Lower leg skin (tissue), 4 donors: Measurements from ENCODE around the gene SULT2A1. TPM values are rescaled to one million over a fixed set of nuclear protein-coding genes. Genes with fewer than 3 reads are reported as not detected.

Experiments
- DNase-seq, 2 donors: peaks; one replicate each; pipeline ENCODE4 v3.0.0-alpha.2; 2019; ENCODE audit warnings: low spot score in 2 of 2
- H3K4me3 ChIP-seq: fragments of 200-600 bp; sonication (generic); 2 replicates; pipeline ENCODE4 v1.5.1; 2017; ENCODE audit warnings: mild to moderate bottlenecking, low read depth; ENCODE audit not compliant: poor library complexity, severe bottlenecking
- CTCF ChIP-seq, 3 donors: fragments of 450-650 bp; IDR thresholded peaks; one replicate each; pipeline ENCODE4 v1.5.1; 2016; ENCODE audit warnings: antibody characterized with exemption in 3 of 3, mild to moderate bottlenecking in 3 of 3, moderate library complexity in 2 of 3
- POLR2A ChIP-seq, 2 donors: fragments of 450-650 bp; IDR thresholded peaks; one replicate each; pipeline ENCODE4 v1.6.1; 2016 to 2017; ENCODE audit warnings: antibody characterized with exemption in 2 of 2, mild to moderate bottlenecking in 1 of 2, moderate library complexity in 1 of 2
- WGBS, 2 donors: methylation state at CpG; one replicate each; pipeline ENCODE4 v1.1.5; 2018; 5-methylcytosine and 5-hydroxymethylcytosine counted together
- intact Hi-C: fragments of 100-400 bp; cut with DNase I; formaldehyde crosslinking; loops from one replicate; pipeline ENCODE4 v1.15.0; 2023; ENCODE audit warnings: low total_unique reads
- total RNA-seq, 4 donors: library from RNA; depleted of rRNA; stranded (reverse); fragments of >200 nt; gene quantifications; one replicate each; pipeline ENCODE4 v1.1.0, GENCODE V29; 2016

SULT2A1 gene
- total RNA-seq, 4 donors from 2014 or later: not detected

- WGBS, 2 donors: 91% methylated on average over 5 of the region's 5 CpGs
- intact Hi-C loops: no loop called here
- DNase-seq: no peak
- H3K4me3 ChIP-seq: no peak overlapping the region
- no peak for TF ChIP-seq POLR2A (IDR thresholded peaks at IDR 0.05)
- TF ChIP-seq CTCF (IDR thresholded peaks at IDR 0.05): no peak
Measured at GRCh38 chr19:47896773-47897172, 10.7 kb upstream of the SULT2A1 start.

GRCh38 chr19:47896019-47896418, 9.9 kb upstream of the SULT2A1 start:
- WGBS, 2 donors: 72 to 86% methylated on average over 4 of the region's 4 CpGs
- H3K4me3 ChIP-seq: no peak overlapping the region
- peak in 1 of 2 donors; percentile 1 for DNase-seq
- intact Hi-C loops: no loop called here
- TF ChIP-seq CTCF (IDR thresholded peaks at IDR 0.05): no peak
- no peak for TF ChIP-seq POLR2A (IDR thresholded peaks at IDR 0.05)

- DNase-seq: no peak
- intact Hi-C loops: no loop called here
- H3K4me3 ChIP-seq: no peak overlapping the region
- no peak for TF ChIP-seq CTCF (IDR thresholded peaks at IDR 0.05)
- no peak for TF ChIP-seq POLR2A (IDR thresholded peaks at IDR 0.05)
- WGBS, 2 donors: 84 to 90% methylated on average over 5 of the region's 5 CpGs
Measured at GRCh38 chr19:47895165-47895782, 9.2 kb upstream of the SULT2A1 start.

- intact Hi-C loops: no loop called here
- 44 to 47% methylated on average over 7 of the region's 7 CpGs for WGBS, 2 donors
Measured at GRCh38 chr19:47891923-47892666, 6.0 kb upstream of the SULT2A1 start.

GRCh38 chr19:47891622-47891922, 5.5 kb upstream of the SULT2A1 start:
- WGBS, 2 donors: 39 to 47% methylated on average over 2 of the region's 2 CpGs
- DNase-seq: no peak
- intact Hi-C loops: no loop called here
- no peak overlapping the region for H3K4me3 ChIP-seq
- no peak for TF ChIP-seq CTCF (IDR thresholded peaks at IDR 0.05)

More at GRCh38 chr19:47891923-47892666, 6.0 kb upstream of the SULT2A1 start:
- TF ChIP-seq CTCF (IDR thresholded peaks at IDR 0.05) (no peak), POLR2A (IDR thresholded peaks at IDR 0.05) (no peak)
- no peak overlapping the region for H3K4me3 ChIP-seq
- DNase-seq: peak in 1 of 2 donors; percentile 36
